Nephron progenitor cell (in vitro differentiated cells): ENCODE data around the gene SOX30.

Experiments used
- DNase-seq: peaks from one replicate; pipeline ENCODE4 v3.0.0; 2021
- H3K27ac Mint-ChIP-seq: 2 replicates; pipeline ENCODE4 v1.8.0; 2021; ENCODE audit warnings: mild to moderate bottlenecking, moderate library complexity, mixed read lengths
- H3K27me3 Mint-ChIP-seq: 2 replicates; pipeline ENCODE4 v1.8.0; 2021; ENCODE audit warnings: mild to moderate bottlenecking, low read depth, mixed read lengths; ENCODE audit not compliant: poor library complexity
- H3K36me3 Mint-ChIP-seq: 2 replicates; pipeline ENCODE4 v1.8.0; 2021; ENCODE audit warnings: low read depth, mixed read lengths
- H3K4me1 Mint-ChIP-seq: 2 replicates; pipeline ENCODE4 v1.8.0; 2021; ENCODE audit warnings: mixed read lengths
- H3K4me3 Mint-ChIP-seq: 2 replicates; pipeline ENCODE4 v1.8.0; 2021; ENCODE audit warnings: mild to moderate bottlenecking, moderate library complexity, mixed read lengths
- H3K9me3 Mint-ChIP-seq: 2 replicates; pipeline ENCODE4 v1.8.0; 2021; ENCODE audit warnings: mild to moderate bottlenecking, moderate library complexity, mixed read lengths
- CTCF ChIP-seq: fragments of 200-600 bp; sonication (generic); IDR thresholded peaks from 2 replicates; pipeline ENCODE4 v1.5.0; 2021; ENCODE audit warnings: antibody characterized with exemption

Gene SOX30

GRCh38 chr5:157593052-157593757, 59.0 kb downstream of the SOX30 start:
- peak overlapping the region; percentile 5 for H3K27ac Mint-ChIP-seq
- no peak for TF ChIP-seq CTCF
- DNase-seq: no peak
- H3K4me1 Mint-ChIP-seq: peaks cover 17% of the 10 kb centered on the region
- H3K36me3 Mint-ChIP-seq: peaks cover 7% of the 10 kb centered on the region
- no peak overlapping the region for H3K4me3 Mint-ChIP-seq
- H3K27me3 Mint-ChIP-seq: no peaks in the 10 kb centered on the region
- H3K9me3 Mint-ChIP-seq: peaks cover 7% of the 10 kb centered on the region

DNA sequence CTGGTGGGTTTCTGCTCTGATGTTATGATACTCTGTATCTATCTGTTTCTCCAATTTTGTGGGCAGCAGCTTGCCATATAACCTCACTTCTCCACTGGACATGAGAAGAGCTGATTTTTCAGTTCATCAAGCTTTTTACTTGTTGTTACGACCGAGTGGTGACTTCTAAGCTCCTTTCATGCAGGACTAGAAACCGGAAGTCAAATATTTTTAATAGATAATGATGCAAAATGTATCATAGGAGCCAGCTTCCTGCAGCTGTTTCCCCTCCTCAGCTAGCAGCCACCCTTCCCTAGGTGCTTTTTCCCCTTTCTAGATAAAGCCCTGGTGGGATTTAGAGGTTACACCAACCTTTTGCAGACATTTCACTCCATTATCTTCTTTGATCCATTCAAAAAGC, 59.6 kb downstream of the SOX30 start:
- TF ChIP-seq CTCF: no peak
- DNase-seq: no peak
- Mint-ChIP-seq H3K9me3 (peaks cover 7% of the 10 kb centered on the region), H3K4me3 (no peak overlapping the region), H3K4me1 (peaks cover 17% of the 10 kb centered on the region), H3K27ac (no peak overlapping the region), H3K27me3 (no peaks in the 10 kb centered on the region), H3K36me3 (peaks cover 7% of the 10 kb centered on the region)

DNA sequence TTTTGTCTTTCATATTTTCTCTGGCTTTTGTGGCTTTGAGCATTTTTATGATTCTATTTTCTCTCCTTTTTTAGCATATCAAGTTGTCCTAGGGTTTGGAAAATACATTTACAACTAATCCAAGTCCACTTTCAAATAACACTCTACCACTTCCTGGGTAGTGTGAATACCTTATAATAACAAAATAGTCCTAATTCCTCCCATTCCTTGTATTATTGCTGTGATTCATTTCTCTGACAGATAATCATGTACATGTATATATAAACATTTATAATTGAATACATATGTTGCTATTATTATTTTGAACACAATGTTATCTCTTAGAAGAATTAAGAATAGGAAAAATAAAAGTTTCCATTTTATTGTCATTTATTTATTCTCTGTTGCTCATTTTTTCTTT, 61.8 kb downstream of the SOX30 start:
- Mint-ChIP-seq H3K4me1 (peaks cover 17% of the 10 kb centered on the region), H3K27ac (no peak overlapping the region), H3K27me3 (peaks cover 3% of the 10 kb centered on the region), H3K36me3 (peaks cover 7% of the 10 kb centered on the region), H3K4me3 (no peak overlapping the region), H3K9me3 (peaks cover 7% of the 10 kb centered on the region)
- no peak for TF ChIP-seq CTCF
- no peak for DNase-seq

DNA sequence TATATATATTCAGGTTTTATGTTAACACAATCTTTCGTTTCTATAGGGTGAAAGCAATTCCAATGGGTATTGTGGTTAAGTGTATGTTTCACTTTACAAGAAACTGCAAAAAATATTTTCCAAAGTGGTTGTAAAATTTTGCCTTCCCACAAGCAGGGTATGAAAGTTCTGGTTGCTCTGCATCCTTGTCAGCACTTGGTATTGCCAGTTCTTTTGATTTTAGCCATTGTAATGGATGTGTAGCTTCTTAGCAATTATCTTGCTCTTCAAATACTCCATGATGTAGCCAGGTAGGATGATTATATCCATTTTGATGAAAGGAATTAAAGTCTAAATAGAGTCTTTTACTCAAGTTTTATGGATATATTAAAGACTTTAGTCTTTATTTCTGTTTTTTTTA, 67.6 kb downstream of the SOX30 start:
- Mint-ChIP-seq H3K27me3 (peaks cover 9% of the 10 kb centered on the region), H3K4me3 (no peak overlapping the region), H3K36me3 (no peaks in the 10 kb centered on the region), H3K27ac (no peak overlapping the region), H3K4me1 (no peaks in the 10 kb centered on the region), H3K9me3 (no peaks in the 10 kb centered on the region)
- DNase-seq: no peak
- TF ChIP-seq CTCF: no peak

GRCh38 chr5:157582731-157583620, 69.3 kb downstream of the SOX30 start:
- no peak for DNase-seq
- Mint-ChIP-seq H3K27ac (no peak overlapping the region), H3K9me3 (no peaks in the 10 kb centered on the region), H3K27me3 (peaks cover 15% of the 10 kb centered on the region), H3K4me3 (no peak overlapping the region), H3K36me3 (no peaks in the 10 kb centered on the region), H3K4me1 (no peaks in the 10 kb centered on the region)
- TF ChIP-seq CTCF: no peak
